Neural cell (in vitro differentiated cells): Measurements from ENCODE around the gene RASGRP2. TPM values are rescaled to one million over a fixed set of nuclear protein-coding genes. Genes with fewer than 3 reads are reported as not detected.

Experiments used
- H2AFZ ChIP-seq: fragments of 200-600, 300-800 bp; sonication (generic), shearing (Covaris generic); 2 replicates; pipeline ENCODE4 v1.6.0; 2014; ENCODE audit warnings: low read depth, mild to moderate bottlenecking, antibody characterized with exemption, low read length, moderate library complexity
- H3F3A ChIP-seq: fragments of 200-600 bp; shearing (Covaris generic); 2 replicates; pipeline ENCODE4 v1.6.1; 2016; ENCODE audit warnings: mild to moderate bottlenecking, moderate library complexity, mixed read lengths, antibody characterized with exemption, low read length; ENCODE audit not compliant: insufficient read depth, poor library complexity, severe bottlenecking
- H3K27ac ChIP-seq: fragments of 200-600, 300-800 bp; sonication (generic), shearing (Covaris generic); 2 replicates; pipeline ENCODE4 v1.5.1; 2014; ENCODE audit warnings: mild to moderate bottlenecking, low read length, moderate library complexity
- H3K27me3 ChIP-seq: fragments of 300-800, 200-600 bp; sonication (generic), shearing (Covaris generic); 2 replicates; pipeline ENCODE4 v1.6.0; 2014; ENCODE audit warnings: mild to moderate bottlenecking, low read depth, low read length, moderate library complexity; ENCODE audit not compliant: insufficient read depth
- H3K36me3 ChIP-seq: fragments of 300-800, 200-600 bp; sonication (generic), shearing (Covaris generic); 2 replicates; pipeline ENCODE4 v1.5.1; 2014; ENCODE audit warnings: mild to moderate bottlenecking, antibody characterized with exemption, low read length, moderate library complexity; ENCODE audit not compliant: insufficient read depth
- H3K4me2 ChIP-seq: fragments of 300-800, 200-600 bp; sonication (generic), shearing (Covaris generic); 2 replicates; pipeline ENCODE4 v1.6.0; 2014; ENCODE audit warnings: mild to moderate bottlenecking, low read length
- H3K4me3 ChIP-seq: fragments of 300-800, 200-600 bp; sonication (generic), shearing (Covaris generic); 2 replicates; pipeline ENCODE4 v1.5.1; 2014; ENCODE audit warnings: mild to moderate bottlenecking, low read length, moderate library complexity
- H3K79me2 ChIP-seq: fragments of 200-600 bp; shearing (Covaris generic); replicated peaks from 2 replicates; pipeline ENCODE4 v1.6.0; 2014; ENCODE audit warnings: mild to moderate bottlenecking, low read length, moderate library complexity; ENCODE audit not compliant: insufficient read depth
- H3K9ac ChIP-seq: fragments of 300-800, 200-600 bp; sonication (generic), shearing (Covaris generic); 2 replicates; pipeline ENCODE4 v1.6.1; 2016; ENCODE audit warnings: mild to moderate bottlenecking, low read length, mixed read lengths
- H3K9me2 ChIP-seq: fragments of 200-600 bp; shearing (Covaris generic); 2 replicates; pipeline ENCODE4 v1.6.1; 2016; ENCODE audit warnings: mild to moderate bottlenecking, low read length, mixed read lengths; ENCODE audit not compliant: insufficient read depth
- H3K9me3 ChIP-seq: fragments of 200-600, 300-800 bp; sonication (generic), shearing (Covaris generic); 2 replicates; pipeline ENCODE4 v1.6.1; 2016; ENCODE audit warnings: mild to moderate bottlenecking, mixed run types, low read length, moderate library complexity, mixed read lengths
- H4K20me1 ChIP-seq: fragments of 200-600 bp; shearing (Covaris generic); 2 replicates; pipeline ENCODE4 v1.6.1; 2016; ENCODE audit warnings: mild to moderate bottlenecking, mixed run types; ENCODE audit not compliant: insufficient read depth
- CTCF ChIP-seq: fragments of 450-650 bp; IDR thresholded peaks from 2 replicates; pipeline ENCODE4 v1.5.1; 2014; ENCODE audit warnings: antibody characterized with exemption, mild to moderate bottlenecking, moderate library complexity; ENCODE audit not compliant: poor library complexity, severe bottlenecking
- EP300 ChIP-seq: fragments of 450-650 bp; conservative IDR thresholded peaks from 2 replicates; pipeline ENCODE4 v1.6.1; 2014; ENCODE audit warnings: antibody characterized with exemption, mild to moderate bottlenecking, moderate library complexity; ENCODE audit not compliant: poor library complexity, severe bottlenecking
- MXI1 ChIP-seq: fragments of 450-650 bp; conservative IDR thresholded peaks from 2 replicates; pipeline ENCODE4 v1.6.1; 2014; ENCODE audit warnings: antibody characterized with exemption, mild to moderate bottlenecking; ENCODE audit not compliant: poor library complexity, severe bottlenecking
- SMC3 ChIP-seq: fragments of 450-650 bp; conservative IDR thresholded peaks from 2 replicates; pipeline ENCODE4 v1.6.1; 2014; ENCODE audit warnings: antibody characterized with exemption, mild to moderate bottlenecking, moderate library complexity; ENCODE audit not compliant: poor library complexity
- TAF1 ChIP-seq: IDR thresholded peaks from 2 replicates; pipeline ENCODE4 v1.6.1; 2012; ENCODE audit warnings: low read depth
- polyA plus RNA-seq: library from polyadenylated mRNA; depleted of rRNA; stranded (reverse); fragments of >200 nt; gene quantifications from 2 replicates; pipeline ENCODE4 v1.2.3, GENCODE V29; 2014
- TF ChIP-seq, protein P1 (sequence below): IDR thresholded peaks from 2 replicates; pipeline ENCODE4 v1.6.1; 2012; ENCODE audit warnings: borderline replicate concordance

RASGRP2 gene
- polyA plus RNA-seq, 1 donor from 2014 or later: 4.5 TPM

DNA sequence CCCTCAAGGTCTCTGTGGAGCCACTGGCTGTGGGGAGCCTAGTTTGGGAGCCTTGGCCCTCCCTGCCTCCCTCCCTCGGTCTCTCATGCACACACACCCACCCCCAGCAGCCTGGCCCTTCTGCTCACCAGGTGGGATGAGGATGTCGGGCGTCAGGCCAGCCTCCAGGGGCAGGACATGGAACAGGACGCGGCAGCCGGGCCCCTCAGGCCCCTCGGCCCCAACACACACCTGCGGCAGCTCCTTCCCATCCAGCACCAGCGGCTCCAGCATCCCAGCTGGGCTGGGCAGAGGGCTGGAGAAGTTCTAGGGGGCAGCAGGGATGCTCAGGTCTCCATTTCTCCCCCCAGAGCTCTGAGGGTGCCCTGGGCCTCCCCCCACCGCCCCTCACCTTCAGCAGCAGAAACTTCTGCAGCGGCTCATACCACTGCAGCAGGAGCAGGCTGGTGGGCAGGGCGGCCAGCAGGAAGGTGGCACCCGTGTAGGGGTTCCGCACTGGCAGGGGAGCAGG lies 47.9 kb upstream of the RASGRP2 start:
- TF ChIP-seq EP300: no peak
- no peak for TF ChIP-seq CTCF
- TF ChIP-seq SMC3: no peak
- TF ChIP-seq, protein P1, sequence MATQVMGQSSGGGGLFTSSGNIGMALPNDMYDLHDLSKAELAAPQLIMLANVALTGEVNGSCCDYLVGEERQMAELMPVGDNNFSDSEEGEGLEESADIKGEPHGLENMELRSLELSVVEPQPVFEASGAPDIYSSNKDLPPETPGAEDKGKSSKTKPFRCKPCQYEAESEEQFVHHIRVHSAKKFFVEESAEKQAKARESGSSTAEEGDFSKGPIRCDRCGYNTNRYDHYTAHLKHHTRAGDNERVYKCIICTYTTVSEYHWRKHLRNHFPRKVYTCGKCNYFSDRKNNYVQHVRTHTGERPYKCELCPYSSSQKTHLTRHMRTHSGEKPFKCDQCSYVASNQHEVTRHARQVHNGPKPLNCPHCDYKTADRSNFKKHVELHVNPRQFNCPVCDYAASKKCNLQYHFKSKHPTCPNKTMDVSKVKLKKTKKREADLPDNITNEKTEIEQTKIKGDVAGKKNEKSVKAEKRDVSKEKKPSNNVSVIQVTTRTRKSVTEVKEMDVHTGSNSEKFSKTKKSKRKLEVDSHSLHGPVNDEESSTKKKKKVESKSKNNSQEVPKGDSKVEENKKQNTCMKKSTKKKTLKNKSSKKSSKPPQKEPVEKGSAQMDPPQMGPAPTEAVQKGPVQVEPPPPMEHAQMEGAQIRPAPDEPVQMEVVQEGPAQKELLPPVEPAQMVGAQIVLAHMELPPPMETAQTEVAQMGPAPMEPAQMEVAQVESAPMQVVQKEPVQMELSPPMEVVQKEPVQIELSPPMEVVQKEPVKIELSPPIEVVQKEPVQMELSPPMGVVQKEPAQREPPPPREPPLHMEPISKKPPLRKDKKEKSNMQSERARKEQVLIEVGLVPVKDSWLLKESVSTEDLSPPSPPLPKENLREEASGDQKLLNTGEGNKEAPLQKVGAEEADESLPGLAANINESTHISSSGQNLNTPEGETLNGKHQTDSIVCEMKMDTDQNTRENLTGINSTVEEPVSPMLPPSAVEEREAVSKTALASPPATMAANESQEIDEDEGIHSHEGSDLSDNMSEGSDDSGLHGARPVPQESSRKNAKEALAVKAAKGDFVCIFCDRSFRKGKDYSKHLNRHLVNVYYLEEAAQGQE: no peak

DNA sequence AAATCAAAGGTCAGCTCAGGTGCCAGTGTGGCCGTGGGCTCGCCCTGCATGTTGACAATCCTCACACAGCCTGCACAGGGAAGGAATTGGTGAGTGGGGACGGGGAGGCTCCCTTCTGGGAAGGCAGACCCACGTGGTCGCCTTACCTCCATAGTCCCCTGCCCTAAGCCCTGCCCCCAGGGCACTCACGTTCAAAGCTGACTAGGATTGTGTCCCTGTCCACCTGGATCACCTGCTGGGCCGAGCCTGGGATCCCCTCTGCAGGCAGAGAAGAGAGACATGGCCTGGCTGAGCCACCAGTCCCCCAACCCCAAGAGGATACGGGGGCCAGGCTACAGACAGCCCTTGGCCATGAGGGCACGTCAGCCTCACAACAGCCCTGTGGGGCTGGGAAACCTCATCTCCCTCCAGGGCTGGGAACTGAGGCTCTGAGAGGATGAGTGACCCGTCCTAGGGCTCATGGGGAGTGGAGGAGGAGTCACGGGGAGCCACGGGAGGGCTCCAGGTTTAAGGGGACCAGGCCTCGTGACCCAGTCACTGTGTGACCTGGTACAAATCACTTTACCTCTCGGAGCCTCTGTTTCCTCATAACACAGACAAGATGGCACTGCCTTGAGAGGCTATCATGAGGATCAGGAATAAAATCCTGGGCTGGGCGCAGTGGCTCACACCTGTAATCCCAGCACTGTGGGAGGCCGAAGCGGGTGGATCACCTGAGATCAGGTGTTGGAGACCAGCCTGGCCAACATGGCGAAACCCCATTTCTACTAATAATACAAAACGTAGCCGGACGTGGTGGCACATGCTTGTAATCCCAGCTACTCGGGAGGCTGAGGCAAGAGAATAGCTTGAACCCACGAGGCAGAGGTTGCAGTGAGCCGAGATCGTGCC lies 46.5 kb upstream of the RASGRP2 start:
- TF ChIP-seq TAF1: no peak
- no peak for TF ChIP-seq MXI1
- TF ChIP-seq CTCF: no peak
- TF ChIP-seq, protein P1: no peak
- TF ChIP-seq SMC3: no peak
- H3K27me3 ChIP-seq: no peaks in the 10 kb centered on the region
- no peaks in the 10 kb centered on the region for H3K9me2 ChIP-seq
- H4K20me1 ChIP-seq: no peaks in the 10 kb centered on the region
- H3K9me3 ChIP-seq: no peaks in the 10 kb centered on the region
- H2AFZ ChIP-seq: no peak overlapping the region
- no peaks in the 10 kb centered on the region for H3F3A ChIP-seq
- H3K36me3 ChIP-seq: no peaks in the 10 kb centered on the region
- H3K27ac ChIP-seq: no peak overlapping the region
- no peak overlapping the region for H3K9ac ChIP-seq
- H3K4me2 ChIP-seq: no peak overlapping the region
- no peaks in the 10 kb centered on the region for H3K79me2 ChIP-seq
- no peak overlapping the region for H3K4me3 ChIP-seq

More for the DNA sequence above, 47.9 kb upstream of the RASGRP2 start:
- no peaks in the 10 kb centered on the region for H3F3A ChIP-seq
- H4K20me1 ChIP-seq: no peaks in the 10 kb centered on the region
- no peak overlapping the region for H3K9ac ChIP-seq
- H2AFZ ChIP-seq: no peak overlapping the region
- H3K36me3 ChIP-seq: no peaks in the 10 kb centered on the region
- H3K9me3 ChIP-seq: no peaks in the 10 kb centered on the region
- H3K4me3 ChIP-seq: no peak overlapping the region
- no peak overlapping the region for H3K4me2 ChIP-seq
- H3K27ac ChIP-seq: no peak overlapping the region
- H3K79me2 ChIP-seq: no peaks in the 10 kb centered on the region
- H3K9me2 ChIP-seq: no peaks in the 10 kb centered on the region
- H3K27me3 ChIP-seq: no peaks in the 10 kb centered on the region
